ENCODE results near the gene HS3ST5. TPM values are rescaled to one million over a fixed set of nuclear protein-coding genes. Genes with fewer than 3 reads are reported as not detected.

The HS3ST5 gene
- total and polyA plus RNA-seq, 7 experiments from 2014 or later: not detected

DNA sequence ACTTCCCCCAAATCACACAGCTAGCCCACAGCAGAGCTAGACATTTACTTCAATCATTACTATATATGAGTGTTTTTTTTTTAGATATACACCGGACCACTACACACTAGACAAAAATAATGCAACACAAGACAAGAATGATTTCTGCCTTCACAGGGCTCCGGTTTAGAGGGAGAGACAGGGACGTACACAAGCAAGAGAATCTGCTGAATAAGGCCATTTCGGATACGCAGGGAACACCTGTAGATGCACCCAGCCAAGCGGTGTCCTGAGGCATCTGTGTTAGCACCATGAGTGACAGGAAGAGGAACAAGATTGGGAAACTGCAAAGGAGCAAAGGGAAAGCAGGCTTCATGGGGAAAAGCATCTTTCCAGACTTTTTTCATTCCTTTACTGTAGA lies 45.7 kb downstream of the HS3ST5 start:
- H3K27me3 ChIP-seq (ENCODE audit: control insufficient read depth in 2 of 2, insufficient read depth in 2 of 2, low read length in 2 of 2): no peaks in the 10 kb centered on the region
- H3K27ac Mint-ChIP-seq: no peak overlapping the region
- no peak overlapping the region for H3K4me3 ChIP-seq (ENCODE audit: low read length)
- no peak overlapping the region for H3K4me3 Mint-ChIP-seq
- H3K27ac ChIP-seq (ENCODE audit: low read depth, low read length): no peak overlapping the region
- H3K4me1 Mint-ChIP-seq: no peaks in the 10 kb centered on the region
- H3K36me3 Mint-ChIP-seq: peaks cover 0 to 4% (median 0%) of the 10 kb centered on the region in 5 donors
- intact Hi-C loops (cut with micrococcal nuclease): no loop called here
- ChIA-PET CTCF (no interaction called here), POLR2A (no interaction called here)
- DNase-seq (no peak), ATAC-seq (no peak)
- no peaks in the 10 kb centered on the region for H3K27me3 Mint-ChIP-seq
- no peaks in the 10 kb centered on the region for H3K4me1 ChIP-seq (ENCODE audit: control insufficient read depth in 2 of 2, insufficient read depth in 2 of 2, low read length in 2 of 2)
- H3K9me3 ChIP-seq (ENCODE audit: control insufficient read depth in 2 of 3, low read length in 3 of 3): no peaks in the 10 kb centered on the region
- peaks cover 0 to 8% (median 4%) of the 10 kb centered on the region in 11 donors for H3K9me3 Mint-ChIP-seq
- H3K36me3 ChIP-seq (ENCODE audit: control insufficient read depth in 2 of 3, insufficient read depth in 3 of 3, low read length in 3 of 3): no peaks in the 10 kb centered on the region

GRCh38 chr6:114292431-114292830 lies 50.4 kb downstream of the HS3ST5 start:
- no peaks in the 10 kb centered on the region for H3K4me1 Mint-ChIP-seq
- no peak overlapping the region for H3K27ac Mint-ChIP-seq
- Histone ChIP-seq H3K36me3 (ENCODE audit: control insufficient read depth in 2 of 3, insufficient read depth in 3 of 3, low read length in 3 of 3) (no peaks in the 10 kb centered on the region), H3K9me3 (ENCODE audit: control insufficient read depth in 2 of 3, low read length in 3 of 3) (no peaks in the 10 kb centered on the region), H3K4me3 (ENCODE audit: low read length) (no peak overlapping the region), H3K4me1 (ENCODE audit: control insufficient read depth in 2 of 2, insufficient read depth in 2 of 2, low read length in 2 of 2) (no peaks in the 10 kb centered on the region), H3K27ac (ENCODE audit: low read depth, low read length) (no peak overlapping the region), H3K27me3 (ENCODE audit: control insufficient read depth in 2 of 2, insufficient read depth in 2 of 2, low read length in 2 of 2) (no peaks in the 10 kb centered on the region)
- no peak overlapping the region for H3K4me3 Mint-ChIP-seq
- intact Hi-C loops (cut with micrococcal nuclease): no loop called here
- peaks cover 0 to 9% (median 0%) of the 10 kb centered on the region in 5 donors for H3K27me3 Mint-ChIP-seq
- H3K36me3 Mint-ChIP-seq: no peaks in the 10 kb centered on the region
- H3K9me3 Mint-ChIP-seq: peaks cover 0 to 4% (median 0%) of the 10 kb centered on the region in 11 donors
- DNase-seq (no peak), ATAC-seq (no peak)
- CTCF ChIA-PET: no interaction called here
- POLR2A ChIA-PET: no interaction called here

DNA sequence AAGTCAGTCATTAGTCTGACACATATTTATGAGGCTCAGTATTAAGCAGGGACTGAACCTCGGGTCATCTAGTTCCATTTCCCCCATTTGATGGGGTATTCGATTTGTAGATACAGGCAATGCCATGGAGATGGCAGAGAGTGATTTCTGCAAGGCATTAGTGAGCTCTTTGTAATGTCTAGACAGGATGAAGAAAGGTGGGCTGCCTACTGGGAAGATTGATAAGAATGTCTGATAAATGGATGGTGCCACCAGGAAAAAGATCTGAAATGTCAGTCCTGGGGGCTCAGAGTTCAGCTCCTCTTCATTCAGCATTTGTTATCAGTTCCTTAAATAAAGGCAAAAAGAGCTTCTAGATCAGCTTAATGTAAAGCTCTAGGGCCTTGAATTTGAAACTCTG lies 51.4 kb downstream of the HS3ST5 start:
- Mint-ChIP-seq H3K9me3 (peaks cover 0 to 2% (median 0%) of the 10 kb centered on the region in 11 donors), H3K4me3 (no peak overlapping the region), H3K27ac (no peak overlapping the region), H3K4me1 (no peaks in the 10 kb centered on the region), H3K27me3 (peaks cover 0 to 9% (median 0%) of the 10 kb centered on the region in 5 donors), H3K36me3 (no peaks in the 10 kb centered on the region)
- no peaks in the 10 kb centered on the region for H3K9me3 ChIP-seq (ENCODE audit: control insufficient read depth in 2 of 3, low read length in 3 of 3)
- H3K4me3 ChIP-seq (ENCODE audit: low read length): no peak overlapping the region
- POLR2A ChIA-PET: no interaction called here
- H3K4me1 ChIP-seq (ENCODE audit: control insufficient read depth in 2 of 2, insufficient read depth in 2 of 2, low read length in 2 of 2): no peaks in the 10 kb centered on the region
- no peaks in the 10 kb centered on the region for H3K36me3 ChIP-seq (ENCODE audit: control insufficient read depth in 2 of 3, insufficient read depth in 3 of 3, low read length in 3 of 3)
- CTCF ChIA-PET: no interaction called here
- ATAC-seq (no peak), DNase-seq (no peak)
- intact Hi-C loops (cut with micrococcal nuclease): no loop called here
- no peaks in the 10 kb centered on the region for H3K27me3 ChIP-seq (ENCODE audit: control insufficient read depth in 2 of 2, insufficient read depth in 2 of 2, low read length in 2 of 2)
- H3K27ac ChIP-seq (ENCODE audit: low read depth, low read length): no peak overlapping the region

DNA sequence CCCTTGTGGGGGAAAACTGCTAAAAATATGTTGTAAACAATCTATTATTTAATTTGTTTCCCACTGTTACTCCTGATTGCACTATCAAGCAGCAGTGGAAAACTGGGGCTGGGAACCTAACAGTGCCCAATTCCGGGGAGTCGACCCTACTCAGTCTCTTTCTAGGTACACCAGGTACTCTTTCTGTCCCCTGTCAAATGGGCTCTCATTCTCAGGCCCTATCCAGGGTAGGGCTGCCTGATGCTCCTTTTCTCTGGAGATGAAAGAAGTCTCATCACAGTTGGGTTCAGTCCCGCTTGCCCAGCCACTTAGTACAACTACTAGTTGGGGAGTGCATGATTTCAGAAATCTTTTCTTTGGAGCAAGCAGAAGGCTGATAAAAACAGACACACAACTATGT lies 52.0 kb downstream of the HS3ST5 start:
- DNase-seq: no peak
- intact Hi-C loops (cut with micrococcal nuclease): no loop called here

GRCh38 chr6:114288701-114289495 lies 53.9 kb downstream of the HS3ST5 start:
- POLR2A ChIA-PET: no interaction called here
- intact Hi-C loops (cut with micrococcal nuclease): no loop called here

More for the DNA sequence above, 52.0 kb downstream of the HS3ST5 start:
- no peak overlapping the region for H3K4me3 ChIP-seq (ENCODE audit: low read length)
- peaks cover 0 to 2% (median 0%) of the 10 kb centered on the region in 11 donors for H3K9me3 Mint-ChIP-seq
- no peak overlapping the region for H3K27ac ChIP-seq (ENCODE audit: low read depth, low read length)
- H3K9me3 ChIP-seq (ENCODE audit: control insufficient read depth in 2 of 3, low read length in 3 of 3): no peaks in the 10 kb centered on the region
- no peaks in the 10 kb centered on the region for H3K36me3 ChIP-seq (ENCODE audit: control insufficient read depth in 2 of 3, insufficient read depth in 3 of 3, low read length in 3 of 3)
- no peaks in the 10 kb centered on the region for H3K36me3 Mint-ChIP-seq
- H3K4me1 Mint-ChIP-seq: no peaks in the 10 kb centered on the region
- H3K4me3 Mint-ChIP-seq: no peak overlapping the region
- H3K27me3 Mint-ChIP-seq: peaks cover 0 to 9% (median 0%) of the 10 kb centered on the region in 5 donors
- ChIA-PET POLR2A (no interaction called here), CTCF (no interaction called here)
- H3K4me1 ChIP-seq (ENCODE audit: control insufficient read depth in 2 of 2, insufficient read depth in 2 of 2, low read length in 2 of 2): no peaks in the 10 kb centered on the region
- ATAC-seq: no peak
- no peaks in the 10 kb centered on the region for H3K27me3 ChIP-seq (ENCODE audit: control insufficient read depth in 2 of 2, insufficient read depth in 2 of 2, low read length in 2 of 2)
- H3K27ac Mint-ChIP-seq: no peak overlapping the region

DNA sequence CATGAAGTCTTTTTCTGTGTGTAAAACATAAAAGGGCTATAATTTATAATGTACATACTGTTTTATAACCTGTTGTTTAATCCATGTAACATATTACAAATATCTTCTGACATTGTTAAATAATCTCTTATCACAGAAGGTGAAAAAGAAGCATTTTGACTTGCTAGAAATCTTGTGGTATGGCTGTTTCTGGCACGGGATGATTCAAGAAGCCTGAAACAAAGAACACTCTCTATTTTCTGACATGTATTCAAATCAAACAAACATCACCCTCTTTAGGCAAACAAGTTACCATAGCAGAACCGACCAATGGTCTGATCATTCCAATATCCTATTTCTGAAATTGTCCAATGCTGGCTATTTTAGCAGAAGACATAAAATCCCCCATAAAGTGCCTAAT lies 55.4 kb downstream of the HS3ST5 start:
- no peak overlapping the region for H3K27ac Mint-ChIP-seq
- H3K36me3 Mint-ChIP-seq: no peaks in the 10 kb centered on the region
- H3K9me3 ChIP-seq (ENCODE audit: control insufficient read depth in 2 of 3, low read length in 3 of 3): no peaks in the 10 kb centered on the region
- intact Hi-C loops (cut with micrococcal nuclease): no loop called here
- ATAC-seq: no peak
- no peak overlapping the region for H3K4me3 Mint-ChIP-seq
- peaks cover 0 to 12% (median 0%) of the 10 kb centered on the region in 5 donors for H3K27me3 Mint-ChIP-seq
- no peak overlapping the region for H3K4me3 ChIP-seq (ENCODE audit: low read length)
- no peak for DNase-seq
- no peaks in the 10 kb centered on the region for H3K36me3 ChIP-seq (ENCODE audit: control insufficient read depth in 2 of 3, insufficient read depth in 3 of 3, low read length in 3 of 3)
- ChIA-PET POLR2A (no interaction called here), CTCF (no interaction called here)
- peaks cover 0 to 3% (median 0%) of the 10 kb centered on the region in 11 donors for H3K9me3 Mint-ChIP-seq
- no peaks in the 10 kb centered on the region for H3K4me1 Mint-ChIP-seq
- H3K27me3 ChIP-seq (ENCODE audit: control insufficient read depth in 2 of 2, insufficient read depth in 2 of 2, low read length in 2 of 2): no peaks in the 10 kb centered on the region
- H3K4me1 ChIP-seq (ENCODE audit: control insufficient read depth in 2 of 2, insufficient read depth in 2 of 2, low read length in 2 of 2): no peaks in the 10 kb centered on the region
- H3K27ac ChIP-seq (ENCODE audit: low read depth, low read length): no peak overlapping the region

More at GRCh38 chr6:114288701-114289495, 53.9 kb downstream of the HS3ST5 start:
- DNase-seq: no peak
- Histone ChIP-seq H3K4me1 (ENCODE audit: control insufficient read depth in 2 of 2, insufficient read depth in 2 of 2, low read length in 2 of 2) (no peaks in the 10 kb centered on the region), H3K27ac (ENCODE audit: low read depth, low read length) (no peak overlapping the region), H3K4me3 (ENCODE audit: low read length) (no peak overlapping the region), H3K9me3 (ENCODE audit: control insufficient read depth in 2 of 3, low read length in 3 of 3) (no peaks in the 10 kb centered on the region), H3K36me3 (ENCODE audit: control insufficient read depth in 2 of 3, insufficient read depth in 3 of 3, low read length in 3 of 3) (no peaks in the 10 kb centered on the region), H3K27me3 (ENCODE audit: control insufficient read depth in 2 of 2, insufficient read depth in 2 of 2, low read length in 2 of 2) (no peaks in the 10 kb centered on the region)
- H3K9me3 Mint-ChIP-seq: peaks cover 0 to 3% (median 0%) of the 10 kb centered on the region in 11 donors
- CTCF ChIA-PET: no interaction called here
- H3K27ac Mint-ChIP-seq: no peak overlapping the region
- peaks cover 0 to 9% (median 0%) of the 10 kb centered on the region in 5 donors for H3K27me3 Mint-ChIP-seq
- ATAC-seq: no peak
- H3K4me3 Mint-ChIP-seq: no peak overlapping the region
- no peaks in the 10 kb centered on the region for H3K4me1 Mint-ChIP-seq
- H3K36me3 Mint-ChIP-seq: no peaks in the 10 kb centered on the region

DNA sequence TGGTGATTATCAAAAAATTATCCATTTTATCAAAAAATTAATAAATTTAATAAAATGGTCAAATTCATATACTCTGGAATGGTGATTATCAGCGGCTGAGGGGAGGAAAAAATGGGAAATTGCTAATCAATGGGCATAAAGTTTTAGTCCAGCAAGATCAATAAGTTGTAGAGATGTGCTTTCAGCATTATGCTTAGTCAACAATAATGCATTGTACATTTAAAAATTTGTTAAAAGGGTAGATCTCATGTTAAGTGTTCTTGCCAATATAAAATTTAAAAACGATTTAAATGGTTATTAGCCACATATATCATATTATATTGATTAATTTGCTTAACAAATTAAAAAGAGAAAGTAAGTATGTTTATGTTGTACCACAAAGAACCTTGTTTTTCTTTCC lies 56.6 kb downstream of the HS3ST5 start:
- no peak overlapping the region for H3K27ac Mint-ChIP-seq
- Histone ChIP-seq H3K4me3 (ENCODE audit: low read length) (no peak overlapping the region), H3K36me3 (ENCODE audit: control insufficient read depth in 2 of 3, insufficient read depth in 3 of 3, low read length in 3 of 3) (no peaks in the 10 kb centered on the region), H3K27ac (ENCODE audit: low read depth, low read length) (no peak overlapping the region), H3K9me3 (ENCODE audit: control insufficient read depth in 2 of 3, low read length in 3 of 3) (no peaks in the 10 kb centered on the region), H3K27me3 (ENCODE audit: control insufficient read depth in 2 of 2, insufficient read depth in 2 of 2, low read length in 2 of 2) (no peaks in the 10 kb centered on the region), H3K4me1 (ENCODE audit: control insufficient read depth in 2 of 2, insufficient read depth in 2 of 2, low read length in 2 of 2) (no peaks in the 10 kb centered on the region)
- no peak for ATAC-seq
- DNase-seq: no peak
- no peaks in the 10 kb centered on the region for H3K36me3 Mint-ChIP-seq
- H3K4me1 Mint-ChIP-seq: no peaks in the 10 kb centered on the region
- no peak overlapping the region for H3K4me3 Mint-ChIP-seq
- POLR2A ChIA-PET: no interaction called here
- intact Hi-C loops (cut with micrococcal nuclease): no loop called here
- H3K9me3 Mint-ChIP-seq: peaks cover 0 to 3% (median 0%) of the 10 kb centered on the region in 11 donors
- CTCF ChIA-PET: no interaction called here
- peaks cover 0 to 8% (median 4%) of the 10 kb centered on the region in 5 donors for H3K27me3 Mint-ChIP-seq

All from naive thymus-derived CD4-positive, alpha-beta T cell (primary cell).